ENCODE results near the gene ZNF689.

Gene ZNF689

GRCh38 chr16:30555315-30556124 is 54.7 kb downstream of the ZNF689 start:
- H3K4me1 ChIP-seq (ENCODE audit: control insufficient read depth, insufficient read depth, low read length), result peaks cover 2% of the 10 kb centered on the region; the same call in 1 of the 2 replicates
- no peaks in the 10 kb centered on the region for H3K9me3 ChIP-seq (ENCODE audit: control insufficient read depth, insufficient read depth, low read depth, low read length)
- no peak overlapping the region for H3K4me3 ChIP-seq (ENCODE audit: low read depth, low read length)
- no peak overlapping the region for H3K27ac ChIP-seq (ENCODE audit: extremely low read depth, low read depth, low read length)
- H3K36me3 ChIP-seq (ENCODE audit: control insufficient read depth in 2 of 2, insufficient read depth in 1 of 2, low read length in 2 of 2), result peaks cover 9 to 37% of the 10 kb centered on the region in 2 experiments; a peak in 2 of 3 replicates
- no peak for TF ChIP-seq ZNF785 (tag by site-specific recombination; IDR thresholded peaks at IDR 0.05)
- no peak for TF ChIP-seq PATZ1 (tag by site-specific recombination; IDR thresholded peaks at IDR 0.05)
- no peak for TF ChIP-seq ZNF433 (tag by site-specific recombination; IDR thresholded peaks at IDR 0.05; ENCODE audit: low read depth)
- TF ChIP-seq KLF16 (tag by site-specific recombination; IDR thresholded peaks at IDR 0.05), result no peak
- no peak for TF ChIP-seq GLI2 (tag by site-specific recombination; IDR thresholded peaks at IDR 0.05; ENCODE audit: borderline replicate concordance, low read depth)
- TF ChIP-seq PRDM6 (tag by site-specific recombination; IDR thresholded peaks at IDR 0.05), result no peak
- no peak for TF ChIP-seq ZEB2 (tag by site-specific recombination; IDR thresholded peaks at IDR 0.05)
- no peak for TF ChIP-seq GFI1B (tag by site-specific recombination; IDR thresholded peaks at IDR 0.05)
- TF ChIP-seq KLF8 (tag by site-specific recombination; IDR thresholded peaks at IDR 0.05), result no peak
- no peak for TF ChIP-seq ZNF792 (tag by site-specific recombination; IDR thresholded peaks at IDR 0.05)
- no peak for TF ChIP-seq ZBTB44 (tag by site-specific recombination; IDR thresholded peaks at IDR 0.05)
- ChIA-PET CTCF (interaction anchor here (1.5 kb wide), 1 partner anchor 14 kb away, joined by 3 read pairs; no protein-coding TSS in a partner anchor), POLR2A (interaction anchor here (1.5 to 3.9 kb wide), 2 partner anchors 10 to 21 kb away, joined by 3 to 69 read pairs; partner anchors contain the start of gene ZNF747)

- CTCF ChIA-PET, result interaction anchor here (1.5 kb wide), 1 partner anchor 13 kb away, joined by 3 read pairs; no protein-coding TSS in a partner anchor
- H3K9me3 ChIP-seq (ENCODE audit: control insufficient read depth, insufficient read depth, low read depth, low read length), result no peaks in the 10 kb centered on the region
- peaks cover 9 to 37% of the 10 kb centered on the region in 2 experiments; a peak in 2 of 3 replicates for H3K36me3 ChIP-seq (ENCODE audit: control insufficient read depth in 2 of 2, insufficient read depth in 1 of 2, low read length in 2 of 2)
- POLR2A ChIA-PET, result interaction anchor here (1.0 to 1.5 kb wide), 3 partner anchors 11 to 104 kb away, joined by 3 read pairs; partner anchors contain the start of gene FBRS
- no peak overlapping the region for H3K27ac ChIP-seq (ENCODE audit: extremely low read depth, low read depth, low read length)
- TF ChIP-seq ZNF18 (tag by site-specific recombination; IDR thresholded peaks at IDR 0.05) (peak; percentile 70; the same call in 1 of the 2 replicates), ZNF792 (tag by site-specific recombination; IDR thresholded peaks at IDR 0.05) (no peak), ZSCAN30 (tag by site-specific recombination; IDR thresholded peaks at IDR 0.05) (no peak), ZNF335 (tag by site-specific recombination; conservative IDR thresholded peaks at IDR 0.05) (peak; percentile 34; the same call in 1 of the 2 replicates)
- H3K4me3 ChIP-seq (ENCODE audit: low read depth, low read length), result no peak overlapping the region
- peaks cover 2% of the 10 kb centered on the region; the same call in 1 of the 2 replicates for H3K4me1 ChIP-seq (ENCODE audit: control insufficient read depth, insufficient read depth, low read length)
Observed at GRCh38 chr16:30554557-30555314, 55.5 kb downstream of the ZNF689 start.

All from HEK293 (cell line).